HL-60 (cell line): ENCODE measurements around the gene ZMYM3.

Source experiments
- DNase-seq, 2 experiments: peaks; one replicate each; pipeline ENCODE4 v3.0.0-alpha.2; 2010 to 2020; ENCODE audit warnings: low read depth in 1 of 2, low spot score in 1 of 2
- H3K27ac ChIP-seq: fragments of 250-450 bp; sonication (Bioruptor Pico); replicated peaks from 2 replicates; pipeline ENCODE4 v1.5.1; 2020; ENCODE audit warnings: mild to moderate bottlenecking, moderate library complexity
- H3K27me3 ChIP-seq: fragments of 250-450 bp; sonication (Bioruptor Pico); 2 replicates; pipeline ENCODE4 v1.5.1; 2021; ENCODE audit warnings: mild to moderate bottlenecking, moderate library complexity; ENCODE audit not compliant: insufficient read depth, poor library complexity, severe bottlenecking
- H3K4me3 ChIP-seq: replicated peaks from 2 replicates; pipeline ENCODE4 v1.5.1; 2011; ENCODE audit warnings: mild to moderate bottlenecking, control low read depth, low read length; ENCODE audit not compliant: insufficient read depth
- CTCF ChIP-seq: IDR thresholded peaks from one replicate; pipeline ENCODE4 v1.5.1; 2011; ENCODE audit warnings: low read length, control low read depth, inconsistent platforms; ENCODE audit not compliant: insufficient read depth
- GABPA ChIP-seq: IDR thresholded peaks from 2 replicates; pipeline ENCODE4 v1.6.1; 2012; ENCODE audit warnings: low read depth
- POLR2AphosphoS5 ChIP-seq: IDR thresholded peaks from 2 replicates; pipeline ENCODE4 v1.6.1; 2012; ENCODE audit warnings: low read depth
- REST ChIP-seq: IDR thresholded peaks from 2 replicates; pipeline ENCODE4 v1.6.1; 2012; ENCODE audit warnings: low read depth; ENCODE audit not compliant: insufficient replicate concordance
- SPI1 ChIP-seq: IDR thresholded peaks from 2 replicates; pipeline ENCODE4 v1.6.1; 2012; ENCODE audit warnings: low read depth, mild to moderate bottlenecking, borderline replicate concordance

The ZMYM3 gene

GRCh38 chrX:71291381-71291780 lies 37.4 kb upstream of the ZMYM3 start:
- no peak for DNase-seq
- no peaks in the 10 kb centered on the region for H3K27me3 ChIP-seq
- no peak overlapping the region for H3K27ac ChIP-seq
- TF ChIP-seq CTCF = no peak
- no peak for TF ChIP-seq GABPA
- no peak for TF ChIP-seq SPI1
- no peak for TF ChIP-seq POLR2AphosphoS5
- TF ChIP-seq REST = no peak
- H3K4me3 ChIP-seq = no peak overlapping the region

GRCh38 chrX:71285929-71286328 lies 32.0 kb upstream of the ZMYM3 start:
- no peaks in the 10 kb centered on the region for H3K27me3 ChIP-seq
- DNase-seq = no peak
- no peak overlapping the region; the same call in 1 of the 2 replicates for H3K27ac ChIP-seq
- peak overlapping the region; percentile 54 for H3K4me3 ChIP-seq
- no peak for TF ChIP-seq POLR2AphosphoS5
- TF ChIP-seq SPI1 = no peak
- TF ChIP-seq CTCF = no peak
- TF ChIP-seq REST = no peak
- no peak for TF ChIP-seq GABPA

- Histone ChIP-seq H3K27me3 (no peaks in the 10 kb centered on the region), H3K27ac (peak within 1 kb of the TSS; percentile 97), H3K4me3 (peak within 1 kb of the TSS; percentile 54)
- DNase-seq = peak; percentile 87 to 97
- TF ChIP-seq CTCF (no peak), POLR2AphosphoS5 (peak; percentile 74; the same call in 1 of the 2 replicates), GABPA (peak; percentile 24; the same call in 1 of the 2 replicates)
These were observed 29.6 kb upstream of the ZMYM3 start, which contains the start of gene NONO for GRCh38 chrX:71283403-71284143. Gene NONO (plus strand): TSS chrX:71283635. CDS start chrX:71290638, 7,003 bp downstream.
